Activated CD4-positive, CD25-positive, alpha-beta regulatory T cell (primary cell): ENCODE results near the gene YWHAG.
A peak's percentile ranks its signal among the peaks of the same experiment; 100 is the strongest.
"Not testable (repeated sequence)": the region's sequence is repeated elsewhere in the genome, so short reads cannot be mapped to it uniquely, and the experiment has no call there.

ENCODE experiments used
- DNase-seq, 4 experiments: peaks; one replicate each; lab custom pipeline; 2025; lab: John Stamatoyannopoulos, UW

The YWHAG gene

GRCh38 chr7:76294344-76295024 lies 64.3 kb downstream of the YWHAG start:
- DNase-seq: no peak

- DNase-seq: no peak
Observed at GRCh38 chr7:76293407-76293901, 65.3 kb downstream of the YWHAG start.

GRCh38 chr7:76292911-76293310 lies 65.9 kb downstream of the YWHAG start:
- DNase-seq: not testable (repeated sequence)

- DNase-seq: no peak
Observed at GRCh38 chr7:76292213-76292573, 66.6 kb downstream of the YWHAG start.

- DNase-seq: peak; percentile 53 to 81 (median 68)
Observed at GRCh38 chr7:76291351-76292212, 67.2 kb downstream of the YWHAG start.

- DNase-seq: not testable (repeated sequence)
Observed at GRCh38 chr7:76290847-76291350, 67.9 kb downstream of the YWHAG start.

GRCh38 chr7:76286842-76287403 lies 71.9 kb downstream of the YWHAG start:
- DNase-seq: no peak

- no peak for DNase-seq
Observed at GRCh38 chr7:76285604-76286374, 73.0 kb downstream of the YWHAG start.

GRCh38 chr7:76283254-76284159 lies 75.3 kb downstream of the YWHAG start:
- DNase-seq: no peak

- no peak for DNase-seq
Observed at GRCh38 chr7:76282344-76283253, 76.2 kb downstream of the YWHAG start.

GRCh38 chr7:76281706-76282343 lies 77.0 kb downstream of the YWHAG start:
- DNase-seq: no peak

- DNase-seq: no peak
Observed at GRCh38 chr7:76281006-76281705, 77.6 kb downstream of the YWHAG start.

GRCh38 chr7:76280408-76280807 lies 78.4 kb downstream of the YWHAG start:
- DNase-seq: no peak

GRCh38 chr7:76278540-76278939 lies 80.3 kb downstream of the YWHAG start:
- DNase-seq: no peak
